CD1c-positive myeloid dendritic cell (primary cell): Measurements from ENCODE around the gene OXSM.

Experiments used
- DNase-seq: peaks from one replicate; pipeline ENCODE4 v3.0.0-alpha.2; 2016; ENCODE audit errors: extremely low spot score

The OXSM gene

GRCh38 chr3:25804676-25805075 lies 14.8 kb downstream of the OXSM start:
- DNase-seq = no peak

DNA sequence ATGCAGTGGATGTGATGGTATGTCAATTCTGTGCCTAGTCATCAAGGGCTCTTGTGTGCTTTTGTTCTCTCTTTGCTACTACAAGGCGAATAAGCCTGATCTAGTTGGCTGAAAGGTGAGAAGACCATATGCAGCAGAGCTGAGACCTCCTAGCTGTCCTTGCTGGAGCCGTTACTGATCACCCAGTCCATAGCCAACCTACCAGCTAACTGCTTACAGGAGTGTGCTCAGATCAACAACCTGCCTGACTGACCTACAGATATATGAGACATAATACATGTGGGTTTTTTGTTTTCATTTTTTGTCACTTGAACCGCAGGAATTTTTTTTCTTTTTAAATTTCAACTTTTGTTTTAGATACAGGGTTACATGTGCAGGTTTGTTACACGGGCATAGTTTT lies 22.8 kb downstream of the OXSM start:
- no peak for DNase-seq

DNA sequence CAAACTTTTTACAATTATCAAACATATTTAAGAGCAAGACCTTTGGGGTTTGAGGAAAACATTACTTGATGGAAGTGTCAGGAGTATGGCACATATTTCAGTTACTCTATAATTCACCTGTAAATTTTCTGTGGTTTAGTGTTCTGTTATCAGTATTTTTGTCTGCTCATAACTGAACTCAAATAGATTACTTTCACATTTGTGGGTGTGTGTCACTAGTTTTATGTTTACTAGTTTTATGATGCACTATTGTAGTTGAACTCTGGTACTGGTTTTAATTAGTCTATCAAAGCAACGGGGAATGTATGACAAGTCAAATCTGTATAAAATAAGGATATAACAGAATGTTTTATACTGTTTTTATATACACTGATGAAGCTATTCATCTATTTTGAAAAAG lies 27.2 kb downstream of the OXSM start:
- DNase-seq = no peak

DNA sequence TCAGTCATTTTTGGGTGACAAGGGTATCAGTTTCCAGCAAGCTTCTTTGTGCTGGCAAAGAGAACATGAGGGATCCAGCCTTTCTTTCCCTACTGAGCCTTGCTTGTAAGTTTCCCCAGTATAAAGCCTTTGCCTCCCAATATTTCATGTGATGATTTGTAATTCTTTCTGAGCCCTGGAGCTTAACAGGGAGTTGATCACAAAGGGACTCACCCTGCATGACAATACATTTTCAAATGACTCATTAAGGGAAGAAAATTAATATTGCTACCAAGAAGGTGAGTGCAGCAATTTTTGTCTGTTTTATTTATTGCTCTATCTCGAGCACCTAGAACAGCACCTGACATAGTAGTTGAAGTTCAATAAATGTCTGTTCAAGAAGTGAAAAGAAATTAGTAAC lies 27.7 kb downstream of the OXSM start:
- no peak for DNase-seq

GRCh38 chr3:25818335-25818734 lies 28.4 kb downstream of the OXSM start:
- DNase-seq = no peak

DNA sequence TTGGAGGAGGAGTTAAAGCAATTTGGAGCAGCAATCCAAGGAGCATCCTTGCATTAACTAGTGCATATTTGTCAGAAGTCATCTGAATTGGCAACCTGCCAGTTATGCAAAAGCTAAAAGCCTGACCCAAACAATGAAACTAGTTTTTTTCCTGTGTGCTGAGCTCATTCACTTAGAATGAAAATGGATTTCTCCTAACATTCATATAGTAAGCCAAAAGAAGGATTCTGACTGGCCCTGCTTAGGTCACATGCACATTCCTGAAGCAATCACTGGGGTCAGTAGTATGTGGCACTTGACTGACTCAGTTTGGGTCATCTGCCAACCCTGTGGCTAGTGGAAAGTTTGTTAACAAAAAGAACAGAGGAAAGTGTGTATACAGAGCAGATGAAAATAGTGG lies 30.5 kb downstream of the OXSM start:
- DNase-seq = no peak

- DNase-seq = no peak
Observed at GRCh38 chr3:25820816-25821486, 31.1 kb downstream of the OXSM start.

DNA sequence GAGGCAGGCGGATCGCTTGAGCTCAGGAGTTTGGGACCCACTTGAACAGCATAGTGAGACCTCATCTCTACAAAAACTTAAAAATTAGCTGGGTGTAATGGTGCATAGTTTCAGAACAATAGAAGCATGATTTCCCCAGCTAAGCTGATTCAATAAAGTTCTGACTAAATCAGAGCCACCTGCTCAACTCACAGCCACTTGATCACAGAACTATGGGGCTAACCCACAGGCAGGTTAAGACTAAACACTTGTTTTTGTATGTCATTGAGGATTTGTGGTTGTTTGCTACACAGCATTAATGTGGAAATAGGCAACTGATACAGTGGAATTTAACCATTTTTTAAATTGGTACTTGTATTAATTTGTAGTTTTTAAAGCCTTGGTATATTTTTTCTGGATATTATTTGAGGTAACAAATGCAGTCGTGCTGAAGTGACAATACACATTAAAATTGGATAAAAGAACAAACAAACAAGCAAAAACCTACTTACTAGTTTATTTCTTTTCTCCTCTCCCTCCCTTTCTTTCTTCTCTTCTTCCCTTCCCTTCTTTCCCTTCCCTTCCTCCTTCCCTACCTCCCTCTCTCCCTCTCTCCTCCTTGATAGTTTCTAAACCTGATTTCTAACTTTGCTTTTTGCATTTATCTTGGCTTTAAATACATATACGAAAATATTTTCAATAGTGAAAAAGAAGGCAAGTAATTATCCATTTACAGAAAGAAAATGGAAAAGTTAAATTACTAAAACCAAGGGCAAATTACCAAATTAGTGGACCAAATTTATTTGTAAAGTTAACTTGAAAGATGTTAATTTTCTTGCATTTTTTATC lies 32.1 kb downstream of the OXSM start:
- DNase-seq = no peak

- no peak for DNase-seq
Observed at GRCh38 chr3:25823314-25823713, 33.4 kb downstream of the OXSM start.

- DNase-seq = no peak
Observed at GRCh38 chr3:25826510-25826909, 36.6 kb downstream of the OXSM start.

DNA sequence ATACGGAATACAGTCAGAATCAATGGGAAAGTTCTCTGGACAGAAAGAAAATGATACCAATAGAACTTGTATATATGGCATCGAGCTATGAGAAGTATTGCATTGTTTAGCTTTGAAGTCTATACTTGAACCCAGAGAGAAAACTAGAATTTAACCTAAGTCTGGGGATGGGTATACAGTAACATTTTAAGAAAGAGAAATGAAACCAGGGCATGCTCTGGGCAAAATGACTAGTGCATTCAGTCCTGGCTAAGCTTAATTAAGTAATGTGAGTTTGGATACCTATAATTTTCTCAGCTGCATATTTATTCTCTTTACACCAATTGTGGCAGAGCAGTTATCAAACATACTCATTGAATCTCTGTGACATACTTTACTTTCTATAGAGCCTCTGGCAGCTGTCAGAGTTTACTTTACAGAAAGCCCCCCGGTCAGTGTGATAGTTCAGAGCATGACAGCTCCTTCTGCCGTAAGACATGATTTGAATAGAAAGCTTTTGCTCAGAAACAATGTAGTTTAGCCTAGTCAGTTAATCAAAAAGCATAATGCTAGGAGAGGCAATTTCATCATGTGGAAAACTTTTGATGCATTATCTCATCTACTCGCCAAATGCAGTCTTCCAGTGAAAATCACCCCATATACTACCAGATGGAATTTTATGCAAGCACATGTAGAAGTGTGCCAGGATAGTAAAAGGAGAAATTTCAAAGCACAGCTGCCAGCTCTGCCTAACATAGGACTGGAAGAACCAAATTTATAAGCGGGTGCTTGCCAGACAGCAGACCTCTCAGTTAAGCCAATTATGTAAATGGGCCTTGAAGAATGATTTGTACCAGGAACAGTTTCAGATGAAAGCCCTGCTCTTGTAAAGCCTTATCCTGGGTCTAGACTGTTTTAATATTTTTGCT lies 40.7 kb downstream of the OXSM start:
- no peak for DNase-seq

DNA sequence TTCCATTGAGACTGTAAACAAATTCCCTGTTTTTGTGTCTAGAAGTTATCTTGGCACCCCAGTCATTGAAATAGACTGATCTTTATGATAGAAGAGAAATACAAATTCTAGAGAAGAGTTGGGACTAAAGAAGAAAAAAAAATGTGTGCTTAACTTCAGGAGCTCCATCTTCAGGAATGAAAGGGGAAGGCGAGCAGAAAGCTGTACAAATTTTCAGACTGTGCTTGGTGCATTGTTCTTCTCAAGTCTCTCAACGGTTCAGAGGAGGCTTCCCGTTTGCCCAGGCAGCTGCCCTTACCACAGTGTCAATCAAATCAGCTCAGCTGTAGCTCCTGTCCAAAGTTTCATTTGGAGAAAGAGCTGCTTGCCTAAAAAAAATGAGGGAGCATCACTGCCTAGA lies 41.7 kb downstream of the OXSM start:
- DNase-seq = no peak

DNA sequence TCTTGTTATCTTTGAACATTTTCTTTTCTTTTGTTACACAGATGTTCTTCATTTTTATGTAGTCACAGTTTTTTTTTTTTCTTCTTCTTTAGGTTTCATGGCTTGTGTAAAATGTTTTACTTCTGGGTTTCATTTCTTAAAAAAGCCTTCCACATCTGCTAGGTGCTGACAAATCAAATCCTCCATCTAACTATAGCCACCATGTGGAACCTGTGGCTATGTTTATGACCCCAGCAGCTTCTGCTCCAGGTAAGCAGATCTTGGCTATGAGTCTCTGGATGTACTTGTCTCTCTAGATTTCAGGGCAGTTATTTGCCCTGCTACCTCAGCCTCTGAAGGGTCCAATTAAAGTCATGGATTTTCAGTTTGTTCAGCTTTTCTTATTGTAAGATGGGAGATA lies 44.5 kb downstream of the OXSM start:
- DNase-seq = no peak

DNA sequence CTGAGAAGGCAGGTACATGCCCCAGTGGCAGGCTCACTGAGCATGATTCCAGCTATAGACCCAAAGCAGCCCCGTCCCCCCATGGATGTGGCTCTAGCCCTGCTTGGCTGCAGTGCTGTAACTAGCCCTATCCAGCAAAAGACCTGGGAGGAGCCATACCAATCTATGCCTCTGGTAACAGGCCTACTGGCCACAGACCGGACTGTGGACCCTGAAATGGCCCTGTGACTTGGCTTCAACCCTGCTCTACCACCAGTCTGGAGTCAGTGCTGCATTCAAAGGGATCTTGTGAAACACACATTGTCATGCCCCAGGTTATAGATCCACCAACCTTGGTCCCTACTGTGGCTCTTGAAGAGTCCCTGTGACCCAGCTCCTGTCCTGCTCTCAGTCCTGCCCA lies 46.7 kb downstream of the OXSM start:
- DNase-seq = no peak

DNA sequence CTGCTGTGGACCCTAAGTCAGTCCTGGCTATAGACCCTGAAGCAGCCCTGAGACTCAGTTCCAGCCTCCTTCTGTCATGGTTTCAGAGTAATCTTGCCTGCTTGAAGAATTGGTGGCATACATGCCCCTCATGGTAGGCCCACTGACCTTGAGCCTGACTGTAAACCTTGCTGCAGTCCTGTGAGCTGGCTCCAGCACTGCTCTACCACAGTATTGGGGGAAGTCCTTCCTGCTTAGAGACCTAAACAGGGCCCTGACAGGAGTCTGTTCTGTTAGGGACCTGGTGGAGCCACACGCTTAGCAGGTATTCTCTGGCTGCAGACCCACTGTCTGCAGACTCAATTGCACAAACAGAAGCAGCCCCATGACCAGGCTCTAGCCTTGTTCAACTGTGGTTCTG lies 47.1 kb downstream of the OXSM start:
- no peak for DNase-seq

- DNase-seq = no peak
Observed at GRCh38 chr3:25840099-25840498, 50.2 kb downstream of the OXSM start.

DNA sequence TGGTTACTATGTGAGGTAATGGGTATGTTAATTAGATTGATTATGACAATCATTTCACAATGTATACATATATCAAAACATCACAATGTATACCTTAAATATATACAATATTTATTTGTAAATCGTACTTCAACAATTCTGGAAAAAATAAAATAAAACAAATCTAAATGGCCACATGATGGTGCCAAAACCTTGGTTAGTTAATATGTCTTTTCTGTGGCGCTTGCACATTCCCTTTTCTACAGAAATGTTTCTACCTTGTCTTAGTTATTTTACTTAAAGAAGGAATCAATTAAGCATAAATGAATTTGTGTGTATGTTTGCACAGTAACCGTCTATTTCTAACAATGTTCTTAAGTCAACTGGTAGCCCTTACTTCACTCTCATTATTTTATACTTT lies 53.4 kb downstream of the OXSM start:
- no peak for DNase-seq
